ENCODE results near the gene NTRK3. TPM values are rescaled to one million over a fixed set of nuclear protein-coding genes. Genes with fewer than 3 reads are reported as not detected.

Gene NTRK3
- total RNA-seq, 2 experiments from 2014 or later = not detected

- no peaks in the 10 kb centered on the region for H3K4me1 Mint-ChIP-seq (ENCODE audit: low read depth)
- intact Hi-C loops (cut with micrococcal nuclease) = no loop called here
Measured at GRCh38 chr15:88066636-88067330, 189.8 kb downstream of the NTRK3 start.

GRCh38 chr15:88061452-88061851 lies 195.1 kb downstream of the NTRK3 start:
- POLR2A ChIA-PET = no interaction called here
- CTCF ChIA-PET = no interaction called here
- Mint-ChIP-seq H3K27me3 (no peaks in the 10 kb centered on the region), H3K9me3 (no peaks in the 10 kb centered on the region), H3K36me3 (ENCODE audit: low read depth) (no peaks in the 10 kb centered on the region), H3K4me1 (ENCODE audit: low read depth) (no peaks in the 10 kb centered on the region), H3K4me3 (no peak overlapping the region), H3K27ac (no peak overlapping the region)
- intact Hi-C loops (cut with micrococcal nuclease) = no loop called here
- DNase-seq (no peak), ATAC-seq (no peak)
- no peak for TF ChIP-seq CTCF (IDR thresholded peaks at IDR 0.05)

More at GRCh38 chr15:88066636-88067330, 189.8 kb downstream of the NTRK3 start:
- CTCF ChIA-PET = no interaction called here
- no peaks in the 10 kb centered on the region for H3K9me3 Mint-ChIP-seq
- H3K27ac Mint-ChIP-seq = no peak overlapping the region
- POLR2A ChIA-PET = no interaction called here
- ATAC-seq (no peak), DNase-seq (no peak)
- H3K36me3 Mint-ChIP-seq (ENCODE audit: low read depth) = no peaks in the 10 kb centered on the region
- no peak overlapping the region for H3K4me3 Mint-ChIP-seq
- TF ChIP-seq CTCF (IDR thresholded peaks at IDR 0.05) = no peak
- peaks cover 3% of the 10 kb centered on the region for H3K27me3 Mint-ChIP-seq

DNA sequence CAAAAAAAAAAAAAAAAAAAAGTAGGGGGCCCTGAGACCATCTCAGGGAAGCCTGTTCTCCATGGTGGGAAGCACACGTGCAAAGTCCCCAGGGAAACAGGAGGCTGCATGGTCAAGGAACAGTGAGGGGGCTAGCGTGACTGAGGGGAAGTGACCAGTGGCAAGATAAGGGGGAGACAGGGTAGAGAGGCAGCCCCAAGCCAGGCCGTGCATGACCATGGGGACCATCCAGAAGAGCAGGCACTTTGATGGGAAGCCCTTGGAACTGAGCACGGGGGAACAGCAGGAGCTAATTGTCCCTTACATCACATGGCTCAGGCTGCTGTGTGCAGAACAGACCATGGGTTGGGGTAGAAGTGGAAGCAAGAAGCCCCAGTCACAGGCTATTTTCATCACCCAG lies 196.2 kb downstream of the NTRK3 start:
- DNase-seq = no peak
- H3K9me3 Mint-ChIP-seq = no peaks in the 10 kb centered on the region
- POLR2A ChIA-PET = no interaction called here
- no peak overlapping the region for H3K27ac Mint-ChIP-seq
- TF ChIP-seq CTCF (IDR thresholded peaks at IDR 0.05) = no peak
- no peaks in the 10 kb centered on the region for H3K27me3 Mint-ChIP-seq
- CTCF ChIA-PET = no interaction called here
- H3K36me3 Mint-ChIP-seq (ENCODE audit: low read depth) = no peaks in the 10 kb centered on the region
- intact Hi-C loops (cut with micrococcal nuclease) = no loop called here
- H3K4me1 Mint-ChIP-seq (ENCODE audit: low read depth) = no peaks in the 10 kb centered on the region
- H3K4me3 Mint-ChIP-seq = no peak overlapping the region
- no peak for ATAC-seq

DNA sequence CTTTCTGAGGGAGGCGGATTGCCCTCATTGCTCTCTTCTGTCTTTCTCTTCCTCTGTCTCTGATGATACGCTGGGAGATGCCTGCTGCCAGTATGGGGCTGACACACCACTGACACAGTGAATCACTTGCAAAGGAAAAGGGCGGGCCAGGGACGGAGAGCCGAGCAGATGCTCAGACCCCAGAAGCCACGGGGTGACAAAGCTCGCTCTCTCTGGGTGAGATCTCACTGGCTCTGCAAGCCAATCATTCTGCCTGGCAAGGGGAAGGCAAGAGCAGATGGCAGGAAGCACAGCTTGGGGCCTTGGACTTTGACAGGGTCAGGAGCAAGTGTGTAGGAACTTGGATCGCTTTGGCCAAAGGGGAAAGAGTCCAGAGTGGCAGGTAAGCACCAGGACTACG lies 198.7 kb downstream of the NTRK3 start:
- intact Hi-C loops (cut with micrococcal nuclease) = no loop called here
- DNase-seq = no peak
- Mint-ChIP-seq H3K4me1 (ENCODE audit: low read depth) (no peaks in the 10 kb centered on the region), H3K9me3 (no peaks in the 10 kb centered on the region), H3K27ac (no peak overlapping the region), H3K27me3 (no peaks in the 10 kb centered on the region), H3K36me3 (ENCODE audit: low read depth) (no peaks in the 10 kb centered on the region), H3K4me3 (no peak overlapping the region)
- TF ChIP-seq CTCF (IDR thresholded peaks at IDR 0.05) = no peak
- POLR2A ChIA-PET = no interaction called here
- CTCF ChIA-PET = no interaction called here
- ATAC-seq = no peak

- ChIA-PET POLR2A (interaction anchor here (0.6 kb wide), 1 partner anchor 24 kb away, joined by 4 read pairs; no protein-coding TSS in a partner anchor), CTCF (no interaction called here)
- no peak for DNase-seq
- peaks cover 5% of the 10 kb centered on the region for H3K27me3 Mint-ChIP-seq
- H3K4me3 Mint-ChIP-seq = no peak overlapping the region
- H3K9me3 Mint-ChIP-seq = no peaks in the 10 kb centered on the region
- H3K36me3 Mint-ChIP-seq (ENCODE audit: low read depth) = no peaks in the 10 kb centered on the region
- no peaks in the 10 kb centered on the region for H3K4me1 Mint-ChIP-seq (ENCODE audit: low read depth)
- intact Hi-C loops (cut with micrococcal nuclease) = no loop called here
- ATAC-seq = no peak
- no peak overlapping the region for H3K27ac Mint-ChIP-seq
- no peak for TF ChIP-seq CTCF (IDR thresholded peaks at IDR 0.05)
Measured at GRCh38 chr15:88049506-88049905, 207.0 kb downstream of the NTRK3 start.
